GM23338 (cell line): Measurements from ENCODE around the gene PCDHGA10. TPM values are rescaled to one million over a fixed set of nuclear protein-coding genes. Genes with fewer than 3 reads are reported as not detected.

Experiments
- ATAC-seq: fragments of 200-7000 bp; cut with Tn5 transposase; 3 replicates; pipeline ENCODE4 v1.9.1; 2020
- DNase-seq: peaks from one replicate; pipeline ENCODE4 v3.0.0-alpha.2; 2015; ENCODE audit warnings: low spot score
- H2AFZ ChIP-seq: fragments of 200-600 bp; sonication (generic); 2 replicates; pipeline ENCODE4 v1.8.0; 2016; ENCODE audit warnings: antibody characterized with exemption, mild to moderate bottlenecking, moderate library complexity
- H3F3A ChIP-seq: fragments of 200-600 bp; sonication (generic); replicated peaks from 2 replicates; pipeline ENCODE4 v1.8.0; 2017; ENCODE audit warnings: antibody characterized with exemption, mixed run types, low read depth
- H3K27ac ChIP-seq: fragments of 200-600 bp; sonication (generic); 2 replicates; pipeline ENCODE4 v1.6.1; 2016; ENCODE audit warnings: low read depth
- H3K27me3 ChIP-seq: fragments of 200-600 bp; sonication (generic); 2 replicates; pipeline ENCODE4 v1.8.0; 2016; ENCODE audit warnings: mild to moderate bottlenecking, mixed run types, moderate library complexity; ENCODE audit not compliant: insufficient read depth
- H3K36me3 ChIP-seq: fragments of 200-600 bp; sonication (generic); 2 replicates; pipeline ENCODE4 v1.8.0; 2016; ENCODE audit warnings: mild to moderate bottlenecking; ENCODE audit not compliant: insufficient read depth
- H3K4me1 ChIP-seq: fragments of 200-600 bp; sonication (generic); 2 replicates; pipeline ENCODE4 v1.8.0; 2016; ENCODE audit warnings: mild to moderate bottlenecking, moderate library complexity; ENCODE audit not compliant: insufficient read depth
- H3K4me2 ChIP-seq: fragments of 200-600 bp; sonication (generic); 2 replicates; pipeline ENCODE4 v1.7.1; 2017; ENCODE audit warnings: mixed run types
- H3K4me3 ChIP-seq: fragments of 200-600 bp; sonication (generic); 2 replicates; pipeline ENCODE4 v1.6.1; 2016; ENCODE audit warnings: mixed run types
- H3K79me2 ChIP-seq: fragments of 200-600 bp; sonication (generic); replicated peaks from 2 replicates; pipeline ENCODE4 v1.8.0; 2017; ENCODE audit warnings: mild to moderate bottlenecking; ENCODE audit not compliant: insufficient read depth
- H3K9me2 ChIP-seq: fragments of 200-600 bp; sonication (generic); 2 replicates; pipeline ENCODE4 v1.8.0; 2017; ENCODE audit not compliant: insufficient read depth
- H4K20me1 ChIP-seq: fragments of 200-600 bp; sonication (generic); replicated peaks from 2 replicates; pipeline ENCODE4 v1.8.0; 2017; ENCODE audit warnings: mild to moderate bottlenecking; ENCODE audit not compliant: insufficient read depth
- H3K27ac Mint-ChIP-seq: 2 replicates; pipeline ENCODE4 v1.8.0; 2020; ENCODE audit warnings: inconsistent platforms, mild to moderate bottlenecking, moderate library complexity, mixed read lengths
- H3K27me3 Mint-ChIP-seq: 3 replicates; pipeline ENCODE4 v1.8.0; 2022; ENCODE audit warnings: low read depth, mild to moderate bottlenecking, moderate library complexity, mixed read lengths, inconsistent platforms; ENCODE audit not compliant: insufficient read depth, poor library complexity
- H3K36me3 Mint-ChIP-seq: 3 replicates; pipeline ENCODE4 v1.8.0; 2021; ENCODE audit warnings: low read depth, mild to moderate bottlenecking, inconsistent platforms, moderate library complexity, mixed read lengths
- H3K4me1 Mint-ChIP-seq: 3 replicates; pipeline ENCODE4 v1.8.0; 2020; ENCODE audit warnings: mild to moderate bottlenecking, inconsistent platforms, mixed read lengths
- H3K4me3 Mint-ChIP-seq: 3 replicates; pipeline ENCODE4 v1.8.0; 2021; ENCODE audit warnings: moderate library complexity, mild to moderate bottlenecking, inconsistent platforms, mixed read lengths
- H3K9me3 Mint-ChIP-seq: 3 replicates; pipeline ENCODE4 v1.8.0; 2020; ENCODE audit warnings: moderate library complexity, mild to moderate bottlenecking, inconsistent platforms, mixed read lengths
- CREB1 ChIP-seq: fragments of 250-450 bp; sonication (Bioruptor Pico); IDR thresholded peaks from 2 replicates; pipeline ENCODE4 v1.5.0; 2020; ENCODE audit warnings: low read depth, mild to moderate bottlenecking, moderate library complexity
- CTCF ChIP-seq, 2 experiments: fragments of 200-600 bp in 1 of 2; sonication (generic) in 1 of 2; conservative IDR thresholded peaks; 2 replicates each; pipeline versions ENCODE4 v1.5.1 to v1.6.1; 2016 to 2017; ENCODE audit warnings: antibody characterized with exemption in 2 of 2, low read depth in 2 of 2, mild to moderate bottlenecking in 2 of 2, moderate library complexity in 1 of 2
- EZH2 ChIP-seq: fragments of 200-600 bp; sonication (generic); IDR thresholded peaks from one replicate; pipeline ENCODE4 v1.8.0; 2017; ENCODE audit warnings: antibody characterized with exemption, mild to moderate bottlenecking, low read depth; ENCODE audit not compliant: unreplicated experiment
- EZH2phosphoT487 ChIP-seq: fragments of 200-600 bp; sonication (generic); IDR thresholded peaks from one replicate; pipeline ENCODE4 v1.8.1; 2018; ENCODE audit warnings: antibody characterized with exemption; ENCODE audit not compliant: unreplicated experiment
- JUNB ChIP-seq: IDR thresholded peaks from one replicate; pipeline ENCODE4 v1.6.1; 2016; ENCODE audit warnings: antibody characterized with exemption; ENCODE audit not compliant: unreplicated experiment
- NANOG ChIP-seq: IDR thresholded peaks from 2 replicates; pipeline ENCODE4 v1.6.1; 2016; ENCODE audit warnings: antibody characterized with exemption, borderline replicate concordance
- REST ChIP-seq: IDR thresholded peaks from one replicate; pipeline ENCODE4 v1.6.1; 2018; ENCODE audit warnings: antibody characterized with exemption; ENCODE audit not compliant: unreplicated experiment
- STAT1 ChIP-seq: IDR thresholded peaks from one replicate; pipeline ENCODE4 v1.6.1; 2016; ENCODE audit warnings: antibody characterized with exemption; ENCODE audit not compliant: unreplicated experiment
- ZNF114 ChIP-seq: fragments of 250-450 bp; sonication (Bioruptor Pico); IDR thresholded peaks from 2 replicates; pipeline ENCODE4 v1.5.0; 2020; ENCODE audit warnings: mild to moderate bottlenecking, moderate library complexity
- ZNF331 ChIP-seq: fragments of 250-450 bp; sonication (Bioruptor Pico); IDR thresholded peaks from 2 replicates; pipeline ENCODE4 v1.5.0; 2020; ENCODE audit warnings: low read depth, mild to moderate bottlenecking, moderate library complexity
- polyA plus RNA-seq: library from polyadenylated mRNA; unstranded; fragments of >200 nt; fragmentation: Nextera tagmentation; extraction: Ambion mirVana; gene quantifications from 2 replicates; pipeline ENCODE4 v1.2.1, GENCODE V29; 2016
- total RNA-seq: library from RNA; depleted of rRNA; stranded (reverse); fragments of >200 nt; shearing (Covaris generic); gene quantifications from 2 replicates; pipeline ENCODE4 v1.2.3, GENCODE V29; 2014

PCDHGA10 gene
- total and polyA plus RNA-seq, 2 experiments from 2014 or later: 2.1 to 6.5 TPM

DNA sequence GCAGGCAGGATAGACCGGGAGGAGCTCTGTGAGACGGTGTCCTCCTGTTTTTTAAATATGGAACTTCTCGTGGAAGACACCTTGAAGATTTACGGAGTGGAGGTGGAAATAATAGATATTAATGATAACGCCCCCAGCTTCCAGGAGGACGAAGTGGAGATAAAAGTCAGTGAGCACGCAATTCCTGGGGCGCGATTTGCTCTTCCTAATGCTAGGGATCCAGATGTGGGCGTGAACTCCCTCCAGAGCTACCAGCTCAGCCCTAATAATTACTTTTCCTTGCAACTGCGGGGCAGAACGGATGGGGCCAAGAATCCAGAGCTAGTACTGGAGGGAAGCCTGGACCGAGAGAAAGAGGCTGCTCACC is 8.7 kb downstream of the PCDHGA10 start (continued):
- TF ChIP-seq REST: no peak
- TF ChIP-seq NANOG: no peak
- TF ChIP-seq ZNF114: no peak
- TF ChIP-seq ZNF331 (CRISPR knock-in tag): no peak
- no peak for TF ChIP-seq CTCF (conservative IDR thresholded peaks at IDR 0.05; ENCODE audit: low read depth in 2 of 2)
- no peak for TF ChIP-seq STAT1
- TF ChIP-seq CREB1: no peak

DNA sequence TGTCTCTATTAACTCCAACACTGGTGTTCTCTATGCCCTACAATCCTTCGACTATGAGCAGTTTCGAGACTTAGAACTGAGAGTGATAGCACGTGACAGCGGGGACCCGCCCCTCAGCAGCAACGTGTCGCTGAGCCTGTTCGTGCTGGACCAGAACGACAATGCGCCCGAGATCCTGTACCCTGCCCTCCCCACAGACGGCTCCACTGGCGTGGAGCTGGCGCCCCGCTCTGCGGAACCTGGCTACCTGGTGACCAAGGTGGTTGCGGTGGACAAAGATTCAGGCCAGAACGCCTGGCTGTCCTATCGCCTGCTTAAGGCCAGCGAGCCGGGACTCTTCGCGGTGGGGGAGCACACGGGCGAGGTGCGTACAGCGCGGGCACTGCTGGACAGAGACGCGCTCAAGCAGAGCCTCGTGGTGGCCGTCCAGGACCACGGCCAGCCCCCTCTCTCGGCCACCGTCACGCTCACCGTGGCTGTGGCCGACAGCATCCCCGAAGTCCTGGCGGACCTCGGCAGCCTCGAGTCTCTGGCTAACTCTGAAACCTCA is 10.0 kb downstream of the PCDHGA10 start:
- TF ChIP-seq ZNF114 (no peak), NANOG (no peak), STAT1 (no peak), CREB1 (no peak), EZH2phosphoT487 (no peak), REST (peak; percentile 48), JUNB (no peak), EZH2 (no peak)
- no peak overlapping the region for H3K4me2 ChIP-seq
- Mint-ChIP-seq H3K9me3 (peaks cover 85% of the 10 kb centered on the region), H3K36me3 (peaks cover 90% of the 10 kb centered on the region), H3K27me3 (peaks cover 24% of the 10 kb centered on the region), H3K4me1 (peaks cover 7% of the 10 kb centered on the region), H3K4me3 (no peak overlapping the region), H3K27ac (no peak overlapping the region)
- ATAC-seq (no peak), DNase-seq (no peak)
- no peak overlapping the region for H3K4me3 ChIP-seq
- no peaks in the 10 kb centered on the region for H3K36me3 ChIP-seq
- no peak overlapping the region for H2AFZ ChIP-seq
- H3K27me3 ChIP-seq: peaks cover 20% of the 10 kb centered on the region
- H3K9me2 ChIP-seq: no peaks in the 10 kb centered on the region
- no peaks in the 10 kb centered on the region for H3F3A ChIP-seq
- H3K4me1 ChIP-seq: no peaks in the 10 kb centered on the region
- no peak overlapping the region for H3K27ac ChIP-seq
- H4K20me1 ChIP-seq: no peaks in the 10 kb centered on the region
- H3K79me2 ChIP-seq: no peaks in the 10 kb centered on the region; the same call in 1 of the 2 replicates
